GM12874 (cell line): ENCODE measurements around the gene CNGA1.

Experiments used
- TF ChIP-seq, protein P1 (sequence below): IDR thresholded peaks from 2 replicates; pipeline ENCODE4 v1.5.1; 2011; ENCODE audit warnings: low read depth, mild to moderate bottlenecking, control low read depth, low read length, moderate library complexity; ENCODE audit not compliant: insufficient read depth

The CNGA1 gene

GRCh38 chr4:48018112-48018511, 1.6 kb upstream of the CNGA1 start:
- TF ChIP-seq, protein P1, sequence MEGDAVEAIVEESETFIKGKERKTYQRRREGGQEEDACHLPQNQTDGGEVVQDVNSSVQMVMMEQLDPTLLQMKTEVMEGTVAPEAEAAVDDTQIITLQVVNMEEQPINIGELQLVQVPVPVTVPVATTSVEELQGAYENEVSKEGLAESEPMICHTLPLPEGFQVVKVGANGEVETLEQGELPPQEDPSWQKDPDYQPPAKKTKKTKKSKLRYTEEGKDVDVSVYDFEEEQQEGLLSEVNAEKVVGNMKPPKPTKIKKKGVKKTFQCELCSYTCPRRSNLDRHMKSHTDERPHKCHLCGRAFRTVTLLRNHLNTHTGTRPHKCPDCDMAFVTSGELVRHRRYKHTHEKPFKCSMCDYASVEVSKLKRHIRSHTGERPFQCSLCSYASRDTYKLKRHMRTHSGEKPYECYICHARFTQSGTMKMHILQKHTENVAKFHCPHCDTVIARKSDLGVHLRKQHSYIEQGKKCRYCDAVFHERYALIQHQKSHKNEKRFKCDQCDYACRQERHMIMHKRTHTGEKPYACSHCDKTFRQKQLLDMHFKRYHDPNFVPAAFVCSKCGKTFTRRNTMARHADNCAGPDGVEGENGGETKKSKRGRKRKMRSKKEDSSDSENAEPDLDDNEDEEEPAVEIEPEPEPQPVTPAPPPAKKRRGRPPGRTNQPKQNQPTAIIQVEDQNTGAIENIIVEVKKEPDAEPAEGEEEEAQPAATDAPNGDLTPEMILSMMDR = no peak

GRCh38 chr4:48017108-48017571, 659 bp upstream of the CNGA1 start:
- TF ChIP-seq, protein P1 = no peak

- TF ChIP-seq, protein P1 = no peak
Observed at GRCh38 chr4:48015678-48016077, 803 bp downstream of the CNGA1 start.

- TF ChIP-seq, protein P1 = no peak
Observed at GRCh38 chr4:48015216-48015615, 1.3 kb downstream of the CNGA1 start.

- TF ChIP-seq, protein P1 = no peak
Observed at GRCh38 chr4:48012824-48013223, 3.7 kb downstream of the CNGA1 start.

- TF ChIP-seq, protein P1 = no peak
Observed at GRCh38 chr4:48011722-48012121, 4.8 kb downstream of the CNGA1 start.

GRCh38 chr4:48008021-48008596, 8.4 kb downstream of the CNGA1 start:
- TF ChIP-seq, protein P1 = no peak
